GDM1 (cell line): ENCODE data around the gene SUPT20HL2.
"Not testable (repeated sequence)": the region's sequence is repeated elsewhere in the genome, so short reads cannot be mapped to it uniquely, and the experiment has no call there.

Experiments used
- DNase-seq: peaks from one replicate; lab custom pipeline; 2025; lab: John Stamatoyannopoulos, UW

Gene SUPT20HL2

DNA sequence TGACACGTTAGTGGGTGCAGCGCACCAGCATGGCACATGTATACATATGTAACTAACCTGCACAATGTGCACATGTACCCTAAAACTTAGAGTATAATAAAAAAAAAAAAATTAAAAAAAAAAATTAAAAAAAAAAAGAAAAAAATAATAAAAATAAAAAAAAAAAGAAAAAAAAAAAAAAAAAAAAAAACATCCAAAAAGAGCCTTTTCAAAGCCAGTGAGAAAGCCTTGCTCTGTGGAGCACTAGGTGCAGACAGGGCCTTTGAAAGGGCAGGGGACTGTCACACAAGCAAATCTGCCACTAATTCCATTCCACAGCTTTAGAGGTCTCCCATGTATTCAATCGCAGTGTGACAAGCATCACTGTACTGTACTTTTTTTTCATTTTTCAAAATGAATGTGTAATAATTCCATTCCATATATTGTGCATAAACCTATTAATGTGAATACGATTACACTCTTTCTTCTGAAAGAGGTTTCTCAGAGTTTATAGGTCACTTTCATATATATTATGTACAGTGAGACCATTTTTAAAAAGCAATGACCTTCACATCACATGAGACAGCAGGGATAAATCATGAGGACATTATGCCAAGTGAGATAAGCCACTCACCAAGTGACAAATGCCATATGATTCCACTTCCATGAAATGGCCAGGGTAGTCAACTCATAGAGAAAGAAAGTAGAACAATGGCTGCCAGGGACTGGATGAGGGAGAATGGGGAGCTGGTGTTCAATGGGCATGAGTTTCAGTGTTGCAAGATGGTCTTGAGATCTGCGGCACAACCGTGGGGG, 4.1 kb downstream of the SUPT20HL2 start:
- DNase-seq = not testable (repeated sequence)

DNA sequence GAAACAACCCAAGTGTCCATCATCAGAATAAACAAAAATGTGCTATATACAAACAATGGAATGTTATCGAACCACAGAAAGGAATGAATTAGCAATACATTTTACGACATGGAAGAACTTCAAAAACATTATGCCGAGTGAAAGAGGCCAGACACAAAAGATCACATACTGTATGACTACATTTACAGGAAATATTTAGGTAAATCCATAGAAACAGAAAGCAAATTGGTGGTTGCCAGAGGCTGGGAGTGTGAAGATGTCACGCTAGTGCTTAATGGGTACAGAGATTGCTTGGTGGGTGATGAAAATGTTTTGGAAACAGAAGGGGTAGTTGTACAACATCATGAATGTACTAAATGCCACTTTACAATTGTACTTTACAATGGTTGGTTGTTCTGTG, 5.1 kb downstream of the SUPT20HL2 start:
- not testable (repeated sequence) for DNase-seq

DNA sequence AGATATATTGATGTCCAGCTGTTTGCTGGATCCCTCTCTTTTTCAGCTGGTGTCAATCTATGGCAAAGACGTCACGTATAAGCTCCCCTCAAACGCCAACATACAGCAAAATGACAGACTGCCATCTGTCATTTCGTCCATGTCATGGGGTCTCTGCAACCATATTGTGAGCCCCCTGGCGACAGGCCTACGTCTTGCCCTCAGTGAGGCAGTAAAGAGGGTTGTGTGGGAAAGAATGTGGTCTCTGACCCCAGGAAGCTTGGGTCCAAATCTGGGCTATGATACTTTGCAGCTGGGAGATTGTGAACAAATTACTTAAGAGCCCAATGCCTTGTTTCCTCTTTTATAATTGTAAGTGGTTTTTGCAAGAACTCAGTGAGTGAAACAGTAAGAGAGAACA, 7.4 kb downstream of the SUPT20HL2 start:
- DNase-seq = no peak

DNA sequence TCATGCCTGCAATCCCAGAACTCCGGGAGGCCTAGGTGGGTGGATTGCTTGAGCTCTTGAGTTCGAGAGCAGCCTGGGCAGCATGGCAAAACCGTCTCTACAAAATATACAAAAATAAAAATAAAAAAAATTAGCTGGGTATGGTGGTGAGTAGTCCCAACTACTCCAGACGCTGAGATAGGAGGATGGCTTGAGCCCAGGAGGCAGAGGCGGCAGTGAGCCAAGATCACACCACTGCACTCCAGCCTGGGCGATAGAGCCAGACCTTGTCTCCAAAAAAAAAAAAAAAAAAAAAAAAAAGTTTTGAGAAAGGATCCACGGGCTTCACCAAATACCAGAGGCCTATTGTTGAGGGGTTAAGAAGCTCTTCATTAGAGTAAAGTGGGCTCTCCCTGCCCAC, 8.0 kb downstream of the SUPT20HL2 start:
- no peak for DNase-seq

DNA sequence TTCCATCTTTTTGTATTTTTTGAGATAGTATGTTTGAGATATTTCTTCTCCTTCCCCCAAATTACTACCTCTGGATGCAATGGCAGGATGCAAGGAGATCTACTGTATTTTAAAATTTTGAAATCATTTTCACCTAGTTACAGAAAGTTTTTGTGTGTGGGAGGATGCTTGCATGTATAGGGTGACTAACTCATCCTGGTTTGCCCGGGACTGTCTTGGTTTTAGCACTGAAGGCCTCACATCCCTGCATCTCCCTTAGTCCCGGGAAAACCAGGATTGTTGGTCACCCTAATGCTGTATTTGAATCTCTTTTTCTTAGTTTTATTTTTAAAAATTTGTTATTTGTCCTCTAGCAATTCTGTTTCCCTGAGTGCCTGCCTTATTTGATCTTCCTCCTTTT, 12.1 kb downstream of the SUPT20HL2 start:
- DNase-seq = no peak

DNA sequence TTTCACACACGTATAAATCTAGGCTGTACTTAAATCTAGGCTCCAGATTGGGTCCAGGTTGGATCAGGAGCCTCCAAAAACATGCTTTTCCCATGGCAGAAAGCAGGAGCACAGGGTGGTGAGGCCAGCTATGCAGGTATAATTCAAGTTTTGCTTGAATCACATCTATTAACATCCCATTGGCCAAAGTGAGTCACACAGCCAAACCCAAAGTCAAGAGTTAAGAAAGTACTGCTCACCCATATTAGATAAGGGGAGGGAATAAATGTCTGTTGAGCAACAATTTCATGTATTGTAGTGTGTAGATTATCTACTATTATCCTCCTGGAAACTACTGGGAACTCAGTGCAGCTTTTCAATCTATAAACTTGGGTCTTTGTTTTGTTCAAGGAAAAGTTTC, 12.8 kb downstream of the SUPT20HL2 start:
- no peak for DNase-seq

DNA sequence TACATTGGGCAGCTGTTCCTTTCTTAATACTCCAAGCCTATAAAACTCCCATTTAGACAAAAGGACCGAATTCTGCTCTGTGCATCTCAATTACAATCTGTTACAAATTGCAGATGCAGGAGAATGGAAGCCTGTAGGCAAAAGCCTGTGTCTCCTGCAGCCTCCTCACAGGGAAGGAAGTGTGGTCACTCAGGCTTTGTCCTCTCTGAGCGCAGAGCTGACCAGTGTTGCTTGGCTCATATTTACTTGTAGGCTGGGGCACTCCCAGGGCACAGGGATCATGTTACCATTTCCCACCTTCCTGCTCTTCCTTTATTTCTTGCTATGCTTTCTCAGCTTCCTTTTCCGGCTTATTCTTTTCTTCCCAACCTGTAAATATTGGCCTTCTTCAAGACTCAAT, 15.7 kb downstream of the SUPT20HL2 start:
- no peak for DNase-seq

DNA sequence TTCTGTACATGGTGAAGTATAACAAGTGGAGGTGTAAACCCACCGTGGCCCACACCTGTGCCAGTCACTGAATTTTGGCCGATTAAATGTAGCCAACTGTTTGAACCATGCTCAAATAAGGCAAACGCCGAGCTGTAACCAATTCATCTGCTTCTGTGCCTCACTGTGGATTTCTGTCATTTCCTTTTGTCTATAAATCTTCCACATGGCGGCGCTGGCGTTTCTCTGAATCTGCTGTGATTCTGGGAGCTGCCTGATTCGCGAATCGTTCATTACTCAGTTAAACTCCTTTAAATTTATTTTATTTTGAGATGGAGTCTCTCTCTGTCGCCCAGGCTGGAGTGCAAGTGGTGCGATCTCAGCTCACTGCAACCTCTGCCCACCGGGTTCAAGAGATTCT, 19.2 kb downstream of the SUPT20HL2 start:
- DNase-seq = no peak

DNA sequence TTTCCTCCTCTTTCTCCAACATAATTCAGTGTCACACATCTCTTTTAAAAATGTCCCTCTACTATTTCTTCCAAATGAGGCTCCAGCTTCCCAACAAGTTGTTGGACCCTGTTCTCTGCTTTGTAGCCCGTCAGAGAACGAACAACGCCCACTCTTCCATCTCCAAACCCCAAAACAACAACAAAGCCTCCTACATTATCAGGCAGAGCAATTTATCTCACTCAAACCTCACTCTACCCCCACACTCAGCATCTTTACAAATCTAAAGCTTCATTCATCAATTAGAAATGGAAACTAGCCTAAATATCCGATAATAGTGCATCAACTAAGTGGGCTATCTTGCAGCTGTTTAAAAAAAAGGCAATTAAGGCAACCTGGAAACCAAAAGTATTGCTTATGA, 20.5 kb downstream of the SUPT20HL2 start:
- DNase-seq = no peak

DNA sequence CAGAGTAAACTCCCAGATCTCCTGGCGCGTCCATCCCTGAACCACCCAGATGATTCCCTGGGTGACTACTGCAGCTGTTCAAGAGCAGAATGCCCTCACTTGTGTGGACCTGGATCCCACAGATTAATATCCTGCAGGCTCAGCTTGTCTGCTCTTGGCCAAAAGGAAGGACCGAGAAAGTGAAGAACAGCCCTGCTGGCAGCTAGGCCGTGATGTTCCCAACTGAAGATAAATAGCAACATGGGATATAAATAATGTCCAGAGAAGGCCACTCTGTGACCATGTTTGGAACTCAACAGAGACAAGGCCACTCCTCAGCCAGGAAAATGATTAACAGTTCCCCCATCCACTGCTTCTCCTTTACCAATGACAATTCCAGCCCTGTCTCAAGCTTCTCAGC, 21.5 kb downstream of the SUPT20HL2 start:
- DNase-seq = no peak

DNA sequence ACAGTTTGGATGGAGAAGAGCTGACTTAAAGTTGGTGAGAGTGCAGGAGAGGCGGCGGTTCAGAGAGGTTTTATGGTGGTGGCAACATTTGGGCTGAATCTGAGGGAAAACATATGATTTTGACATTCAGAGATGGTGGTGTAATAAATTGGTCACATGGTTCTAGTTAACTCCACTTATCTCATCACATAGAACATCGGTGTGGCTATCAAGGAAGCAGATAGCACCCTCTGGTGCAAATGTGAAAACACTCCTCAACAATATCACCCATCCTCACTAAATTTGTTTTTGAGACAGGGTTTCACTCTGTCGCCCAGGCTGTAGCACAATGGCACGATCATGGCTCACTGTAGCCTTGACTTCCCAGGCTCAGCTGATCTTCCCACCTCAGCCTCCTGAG, 28.8 kb downstream of the SUPT20HL2 start:
- no peak for DNase-seq

DNA sequence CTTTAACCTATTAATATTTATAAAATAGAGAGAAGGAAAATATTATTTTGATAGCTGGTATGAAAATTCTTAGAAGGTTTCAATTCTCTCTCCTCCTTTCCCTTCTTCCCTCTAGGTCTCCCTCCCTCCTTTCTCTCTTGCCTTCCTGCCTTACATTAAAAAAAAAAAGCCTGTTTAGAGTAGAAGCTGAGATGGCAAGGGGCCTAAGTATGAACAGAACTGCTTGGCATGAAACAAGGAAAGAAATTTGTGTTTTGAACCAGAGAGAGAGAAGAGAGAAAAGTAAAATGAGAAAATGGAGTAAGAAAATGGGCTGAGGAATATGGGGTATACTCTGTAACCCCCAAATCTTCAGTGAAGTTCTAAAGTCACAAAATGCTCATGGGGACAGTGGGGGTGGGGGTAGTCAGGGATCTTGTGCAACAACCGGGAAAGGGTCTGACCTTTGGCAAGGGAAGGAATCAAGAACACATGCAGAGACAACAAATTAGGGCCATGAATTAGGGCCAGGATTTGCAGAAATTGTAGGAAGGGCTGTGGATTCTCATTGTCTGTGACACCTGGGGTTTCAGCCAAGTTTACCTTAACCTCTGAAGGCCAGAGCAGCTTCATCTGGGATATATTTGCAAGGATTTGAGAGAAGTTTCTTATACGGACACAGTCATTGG, 30.6 kb downstream of the SUPT20HL2 start:
- no peak for DNase-seq

DNA sequence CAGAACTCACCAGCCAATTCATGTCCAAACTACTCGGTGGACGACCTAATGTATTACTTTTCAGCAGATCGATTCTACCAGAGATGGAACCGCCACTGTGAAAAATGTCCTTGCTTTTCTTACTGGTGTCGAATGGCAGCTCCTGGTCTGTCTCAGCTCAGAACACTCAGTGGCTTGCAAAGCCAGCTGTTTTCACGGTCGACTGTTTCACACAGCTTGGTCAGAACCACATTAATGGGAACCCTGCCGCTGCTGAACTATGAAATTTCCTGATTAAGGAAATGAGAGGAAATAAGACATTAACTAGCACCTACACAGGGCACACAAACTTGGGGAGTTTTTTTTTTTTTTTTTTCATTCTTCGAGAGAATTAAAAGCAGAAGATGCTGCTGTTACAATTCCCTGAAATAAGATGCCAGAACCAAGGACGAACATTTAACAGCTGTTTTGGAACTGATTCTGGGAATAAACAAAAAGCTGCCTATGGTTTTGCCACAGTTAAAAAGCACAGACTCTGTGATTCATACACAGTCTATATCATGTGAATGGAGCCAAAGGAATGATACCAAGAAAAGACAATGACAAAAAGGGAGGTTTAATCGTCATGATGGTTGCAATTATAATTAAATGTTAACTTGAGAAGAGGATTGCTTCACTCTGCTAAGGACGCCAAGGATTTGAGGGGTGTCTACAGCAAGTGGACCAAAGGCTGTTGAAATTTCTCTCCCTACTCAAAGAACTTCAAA, 31.3 kb downstream of the SUPT20HL2 start:
- DNase-seq = no peak

DNA sequence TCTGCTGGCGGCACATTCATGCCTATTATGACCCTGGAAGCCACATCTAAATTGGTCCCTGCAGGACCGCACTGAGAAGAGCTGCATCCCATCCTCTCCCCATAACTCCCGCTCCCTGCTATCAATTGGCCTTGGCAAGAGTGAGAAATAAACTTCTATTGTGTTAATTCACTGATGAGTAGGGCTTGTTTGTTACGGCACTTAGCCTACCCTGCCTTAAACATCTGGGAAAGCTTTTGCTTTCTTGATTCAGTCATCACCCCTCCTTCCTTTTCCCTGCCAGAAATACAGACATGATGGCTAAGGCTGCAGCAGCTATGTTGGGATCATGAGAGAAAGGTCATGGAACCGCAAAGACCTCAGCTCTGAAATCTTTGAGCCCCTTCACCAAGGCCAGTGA, 36.5 kb downstream of the SUPT20HL2 start:
- no peak for DNase-seq

DNA sequence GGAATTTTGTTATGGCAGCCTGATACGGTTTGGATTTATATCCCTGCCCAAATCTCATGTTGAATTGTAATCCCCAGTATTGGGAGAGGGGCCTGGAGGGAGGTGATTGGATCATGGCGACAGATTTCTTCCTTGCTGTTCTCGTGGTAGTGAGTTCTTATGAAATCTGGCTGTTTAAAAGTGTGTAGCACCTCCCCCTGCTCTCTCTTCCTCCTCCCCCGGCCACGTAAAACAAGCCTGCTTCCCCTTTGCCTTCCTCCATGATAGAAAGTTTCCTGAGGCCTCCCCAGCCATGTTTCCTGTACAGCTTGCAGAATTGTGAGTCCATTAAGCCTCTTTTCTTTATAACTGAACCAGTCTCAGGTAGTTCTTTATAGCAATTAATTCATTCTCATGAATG, 37.9 kb downstream of the SUPT20HL2 start:
- no peak for DNase-seq

DNA sequence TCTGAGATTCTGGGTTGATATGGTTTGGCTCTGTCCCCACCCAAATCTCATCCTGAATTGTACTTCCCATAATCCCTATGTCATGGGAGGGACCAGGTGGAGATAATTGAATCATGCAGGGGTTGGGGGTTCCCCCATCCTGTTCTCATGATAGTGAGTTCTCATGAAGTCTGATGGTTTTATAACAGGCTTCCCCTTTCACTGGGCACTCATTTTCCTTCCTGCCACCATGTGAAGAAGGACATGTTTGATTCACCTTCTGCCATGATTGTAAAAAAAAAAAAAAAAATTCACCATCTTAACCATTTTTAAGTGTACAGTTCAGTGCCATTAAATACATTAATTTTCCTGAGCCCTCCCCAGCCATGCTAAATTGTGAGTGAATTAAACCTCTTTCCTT, 42.6 kb downstream of the SUPT20HL2 start:
- no peak for DNase-seq

DNA sequence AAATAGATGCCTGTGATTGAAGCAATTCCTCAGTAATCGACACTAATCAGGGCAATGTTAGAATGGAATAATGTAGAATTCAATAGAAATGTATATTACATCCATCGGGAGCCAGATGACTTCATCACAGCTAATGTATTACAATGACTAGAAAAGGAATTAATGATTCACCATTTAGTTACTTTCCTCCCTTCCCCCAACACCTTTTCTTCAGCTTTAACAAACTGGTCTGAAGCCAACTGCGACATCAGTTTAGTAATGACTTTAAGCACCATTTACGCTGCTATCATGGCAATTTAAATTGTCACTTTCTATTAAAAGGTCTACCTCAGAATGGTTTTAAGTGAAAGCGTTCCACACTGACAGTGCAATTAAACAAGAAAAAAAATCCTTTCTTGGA, 45.1 kb downstream of the SUPT20HL2 start:
- DNase-seq = no peak

DNA sequence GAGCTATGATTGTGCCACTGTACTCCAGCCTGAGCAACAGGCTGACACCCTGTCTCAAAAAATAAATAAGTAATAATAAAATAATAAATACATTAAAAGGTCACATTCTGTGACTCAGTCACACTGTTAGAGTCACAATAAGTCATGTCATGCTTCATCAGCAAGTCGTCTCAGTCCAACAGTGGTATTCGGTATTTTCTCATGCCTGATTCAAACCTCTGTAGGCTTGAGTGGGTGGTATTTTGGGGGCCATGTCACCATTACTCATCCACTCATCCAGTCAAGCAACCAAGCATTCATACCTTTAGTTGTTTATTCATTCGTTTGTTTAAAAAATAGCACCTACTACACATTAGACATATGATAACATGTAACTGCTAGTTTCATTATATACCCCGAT, 46.9 kb downstream of the SUPT20HL2 start:
- DNase-seq = no peak

DNA sequence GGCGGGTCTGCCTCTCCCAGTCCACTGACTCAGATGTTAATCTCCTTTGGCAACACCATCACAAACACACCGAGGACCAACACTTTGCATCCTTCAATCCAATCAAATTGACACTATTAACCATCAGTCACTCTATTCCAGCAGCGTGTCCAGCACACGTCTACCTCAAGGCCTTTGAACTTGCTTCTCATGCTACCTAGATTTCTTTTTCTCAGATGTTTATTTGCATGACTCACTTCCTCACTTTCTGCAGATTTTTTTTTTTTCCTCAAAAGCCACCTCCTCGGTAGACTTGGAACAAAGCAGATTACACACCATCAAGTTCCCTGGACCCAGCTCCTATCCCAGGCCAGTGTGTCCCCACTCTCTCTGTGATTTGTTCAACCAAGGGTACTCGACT, 49.5 kb downstream of the SUPT20HL2 start:
- DNase-seq = no peak

DNA sequence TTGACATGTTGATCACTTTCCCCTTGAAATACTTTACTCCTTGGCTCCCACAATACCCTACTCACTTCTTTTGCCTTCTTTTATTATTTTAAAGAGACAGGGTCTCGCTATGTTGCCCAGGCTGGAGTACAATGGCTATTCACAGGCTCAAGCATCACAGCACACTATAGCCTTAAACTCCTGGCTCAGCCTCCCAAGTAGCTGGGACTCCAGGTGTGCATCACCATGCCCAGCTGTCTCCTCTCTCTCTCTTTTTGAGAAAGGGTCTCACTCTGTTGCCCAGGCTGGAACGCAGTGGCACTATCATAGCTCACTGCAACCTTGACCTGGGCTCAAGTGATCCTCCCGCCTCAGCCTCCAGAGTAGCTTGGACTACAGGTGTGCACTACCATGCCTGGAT, 51.6 kb downstream of the SUPT20HL2 start:
- DNase-seq = no peak
